Measurements from ENCODE around the gene KCNJ13.
"Not testable (repeated sequence)": the region's sequence is repeated elsewhere in the genome, so short reads cannot be mapped to it uniquely, and the experiment has no call there.

The KCNJ13 gene

DNA sequence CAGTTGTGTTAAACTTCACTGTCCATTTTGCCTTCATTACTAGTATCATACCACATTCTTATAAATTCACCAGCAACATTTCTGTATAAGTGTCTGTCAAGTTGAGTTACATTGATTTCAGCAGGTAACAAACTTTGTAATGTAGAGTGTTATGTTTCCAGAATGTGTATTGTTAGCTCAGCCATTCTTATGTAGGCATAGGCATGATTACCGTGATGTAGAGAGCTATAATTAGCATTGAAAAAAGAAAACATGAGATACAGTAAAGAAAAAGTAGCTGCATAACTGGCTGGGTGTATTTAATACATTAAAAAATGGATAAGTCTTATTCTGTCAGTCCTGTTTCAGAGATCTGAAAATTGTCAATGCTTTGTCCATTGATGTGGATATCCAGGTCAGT is 8.5 kb downstream of the KCNJ13 start:
- DNase-seq (ENCODE audit: low spot score) = no peak

DNA sequence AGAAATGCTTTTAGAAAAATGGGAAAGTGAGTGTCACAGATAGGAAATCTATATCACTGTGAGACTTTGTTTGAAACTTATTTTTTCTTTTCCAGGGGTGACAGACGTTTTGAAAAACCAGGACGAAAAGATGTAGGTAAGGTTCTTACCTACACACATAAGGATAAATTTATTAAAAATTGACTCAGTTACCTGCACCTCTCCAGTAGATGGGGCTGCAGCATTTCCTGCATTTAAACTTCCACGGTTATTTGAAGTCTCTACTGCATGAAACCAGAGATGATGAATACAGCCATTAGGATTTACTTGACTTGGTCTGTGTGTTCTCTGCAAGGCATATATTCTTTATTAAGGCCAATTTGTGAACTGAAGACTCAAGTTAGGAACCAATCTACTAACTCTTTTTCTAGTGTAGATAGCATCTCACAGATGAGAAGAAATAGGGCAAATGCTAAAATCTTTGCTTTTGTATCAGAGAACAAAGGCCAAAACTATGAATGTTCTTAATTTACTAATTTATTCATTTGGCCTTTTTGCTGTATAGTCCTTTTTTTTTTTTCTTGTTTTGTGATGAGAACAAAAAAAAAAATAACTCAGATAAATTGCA is 15.0 kb downstream of the KCNJ13 start:
- peak; percentile 47 for DNase-seq (ENCODE audit: low spot score)

DNA sequence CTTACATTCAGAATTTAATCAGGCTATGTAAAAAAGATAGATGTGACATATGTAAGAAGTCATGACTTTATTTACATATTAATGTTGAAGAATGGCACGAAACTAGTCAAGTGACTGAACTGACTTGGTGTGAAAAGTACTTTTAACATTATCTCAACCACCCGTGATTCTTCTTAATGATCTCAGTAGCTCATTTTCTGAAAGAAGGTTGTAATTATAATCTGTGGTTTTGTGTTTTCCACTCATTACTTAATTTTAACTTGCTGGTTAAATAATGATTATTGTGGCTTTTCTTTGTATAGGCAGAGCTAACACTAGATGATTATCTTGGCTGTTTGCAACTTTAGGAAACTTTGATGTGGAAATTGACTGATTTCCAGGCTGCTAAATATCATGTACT is 18.5 kb downstream of the KCNJ13 start:
- no peak for DNase-seq (ENCODE audit: low spot score)

DNA sequence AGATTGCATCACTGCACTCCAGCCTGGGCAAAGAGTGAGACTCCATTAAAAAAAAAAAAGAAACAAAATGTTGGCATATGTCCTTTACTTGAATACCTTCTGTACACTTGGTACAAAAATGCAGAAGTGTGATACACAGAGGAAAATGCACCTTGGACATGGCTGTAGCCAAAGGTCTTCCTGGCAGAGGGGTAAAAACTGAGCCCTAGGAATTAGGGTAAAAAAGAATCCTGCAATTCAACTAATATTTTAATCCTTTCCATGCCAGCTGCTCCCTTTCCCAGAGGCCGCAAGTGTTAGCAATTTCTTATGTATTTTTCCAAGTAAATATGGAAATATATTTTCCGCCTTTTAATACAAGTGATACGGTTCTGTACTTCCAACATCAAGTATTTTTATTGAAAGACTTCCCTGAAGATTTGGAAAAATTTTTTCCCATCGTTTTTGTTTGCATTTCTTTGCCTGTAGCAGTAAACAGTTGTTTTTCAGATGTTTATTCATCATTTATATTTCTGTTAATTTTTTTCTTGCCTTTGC is 26.2 kb downstream of the KCNJ13 start:
- DNase-seq (ENCODE audit: low spot score) = no peak

DNA sequence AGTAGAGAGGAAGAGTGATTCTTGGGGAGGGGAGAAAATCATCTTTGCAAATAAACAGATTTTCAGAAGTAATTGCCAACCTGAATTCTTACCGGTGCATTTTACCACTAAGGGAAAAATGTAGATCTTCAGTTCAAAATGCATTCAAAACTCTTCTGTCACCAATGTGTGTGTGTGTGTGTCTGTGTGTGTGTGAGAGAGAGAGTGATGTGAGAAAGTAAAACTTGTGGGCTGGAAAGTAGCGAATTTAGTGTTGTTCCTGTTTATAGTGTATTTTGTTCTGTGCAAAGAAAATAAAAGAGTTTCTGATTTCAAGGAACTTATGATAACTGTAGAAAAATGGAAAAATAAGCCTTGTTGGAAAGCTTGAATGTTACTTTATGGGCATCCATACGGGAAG is 27.0 kb downstream of the KCNJ13 start:
- DNase-seq (ENCODE audit: low spot score) = no peak

DNA sequence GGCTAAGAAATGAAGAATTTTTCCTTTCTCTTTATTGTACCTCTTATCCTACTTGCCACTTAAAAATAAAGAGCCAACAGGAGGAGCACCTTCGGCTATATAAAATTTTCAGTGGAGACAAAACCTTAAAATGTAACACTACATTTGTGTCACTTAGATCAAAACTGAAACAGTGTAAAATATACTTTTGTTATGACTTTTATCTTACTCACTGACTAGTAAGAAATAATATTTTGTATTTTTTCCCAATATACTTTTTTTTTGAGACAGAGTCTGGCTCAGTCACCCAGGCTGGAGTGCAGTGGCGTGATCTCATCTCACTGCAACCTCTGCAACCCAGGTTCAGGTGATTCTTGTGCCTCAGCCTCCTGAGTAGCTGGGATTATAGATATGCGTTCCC is 28.3 kb downstream of the KCNJ13 start:
- no peak for DNase-seq (ENCODE audit: low spot score)

DNA sequence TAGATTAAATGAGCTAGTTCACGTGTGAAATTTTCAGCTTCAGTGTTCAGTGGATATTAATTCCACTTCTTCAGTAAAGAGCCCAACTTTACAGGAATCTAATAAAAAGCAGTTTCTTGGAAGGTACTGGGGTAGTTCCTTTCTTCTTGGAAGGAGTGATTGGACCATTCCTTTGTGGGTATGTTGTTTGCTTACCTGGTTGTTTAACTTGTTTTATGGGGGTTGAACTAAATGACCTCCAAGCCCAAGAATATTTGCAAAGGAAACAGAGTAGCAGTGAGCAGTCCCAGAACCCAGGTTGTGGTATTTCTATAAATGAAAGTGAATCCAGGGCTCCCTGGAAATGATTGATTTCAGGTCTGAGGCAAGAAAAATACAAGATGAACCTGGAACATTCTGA is 31.4 kb downstream of the KCNJ13 start:
- DNase-seq (ENCODE audit: low spot score) = no peak

DNA sequence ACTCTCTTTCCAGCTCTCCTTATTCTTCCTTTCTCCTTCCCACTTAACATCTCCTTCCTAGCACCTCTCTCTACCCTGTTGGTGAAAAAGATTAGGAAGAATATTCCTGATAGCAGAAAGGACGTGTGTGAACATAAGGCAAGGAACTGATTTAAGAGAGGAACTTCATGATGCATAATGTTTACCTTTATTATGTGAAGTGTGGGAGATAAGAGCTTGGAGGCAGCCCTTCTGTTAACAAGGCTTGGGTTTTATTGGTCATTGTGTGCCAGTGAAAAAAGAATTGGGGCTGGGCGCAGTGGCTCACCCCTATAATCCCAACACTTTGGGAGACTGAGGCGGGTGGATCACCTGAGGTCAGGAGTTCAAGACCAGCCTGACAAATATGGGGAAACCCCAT is 34.4 kb downstream of the KCNJ13 start:
- DNase-seq (ENCODE audit: low spot score) = no peak

DNA sequence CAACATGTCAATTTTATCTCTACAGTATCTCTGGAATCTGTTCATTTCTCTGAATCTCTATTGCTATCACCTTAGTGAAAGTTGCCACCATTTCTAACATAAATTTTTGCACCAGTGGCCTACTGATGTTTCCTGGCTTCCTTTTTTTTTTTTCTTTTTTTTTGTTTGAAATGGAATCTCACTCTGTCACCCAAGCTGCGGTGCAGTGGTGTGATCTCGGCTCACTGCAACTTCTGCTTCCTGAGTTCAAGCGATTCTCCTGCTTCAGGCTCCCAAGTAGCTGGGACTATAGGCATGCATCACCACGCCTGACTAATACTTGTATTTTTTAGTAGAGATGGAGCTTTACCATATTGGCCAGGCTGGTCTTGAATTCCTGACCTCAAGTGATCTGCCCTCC is 35.1 kb downstream of the KCNJ13 start:
- DNase-seq (ENCODE audit: low spot score) = no peak

DNA sequence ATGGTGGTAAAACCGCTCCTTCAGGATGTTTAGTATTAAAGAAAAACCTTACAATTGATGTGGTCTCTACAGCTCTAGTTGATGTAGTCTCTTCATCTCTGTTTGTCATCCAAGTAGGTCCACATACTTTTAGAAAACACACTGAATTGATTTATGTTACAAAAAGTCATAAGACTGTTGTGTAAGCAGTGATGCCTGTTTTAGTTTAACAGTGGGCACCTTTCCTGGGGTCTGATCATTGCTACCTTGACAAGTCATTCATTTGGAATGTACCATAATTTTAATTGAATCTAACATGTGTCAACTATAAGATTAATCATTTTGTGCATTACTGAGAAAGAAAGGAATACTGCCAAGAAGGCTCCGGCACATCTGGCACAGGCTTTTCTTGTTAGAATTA is 44.9 kb downstream of the KCNJ13 start:
- DNase-seq (ENCODE audit: low spot score) = no peak

DNA sequence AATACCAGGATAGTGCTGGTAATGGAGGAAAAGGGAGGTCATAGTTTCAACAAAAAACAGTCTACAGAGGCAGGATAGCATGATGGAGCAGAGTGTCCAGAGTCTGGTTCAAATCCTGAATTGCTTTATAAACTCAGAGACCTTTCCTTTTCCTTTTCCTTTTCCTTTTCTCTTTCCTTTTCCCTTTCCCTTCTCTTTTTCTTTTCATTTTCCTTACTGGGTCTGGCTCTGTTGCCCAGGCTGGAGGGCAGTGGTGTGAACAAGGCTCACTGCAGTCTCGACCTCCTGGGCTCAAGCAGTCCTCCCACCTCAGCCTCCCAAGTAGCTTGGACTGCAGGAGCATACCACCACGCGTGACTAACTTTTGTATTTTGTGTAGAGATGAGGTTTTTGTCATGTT is 47.6 kb downstream of the KCNJ13 start:
- DNase-seq (ENCODE audit: low spot score) = no peak

DNA sequence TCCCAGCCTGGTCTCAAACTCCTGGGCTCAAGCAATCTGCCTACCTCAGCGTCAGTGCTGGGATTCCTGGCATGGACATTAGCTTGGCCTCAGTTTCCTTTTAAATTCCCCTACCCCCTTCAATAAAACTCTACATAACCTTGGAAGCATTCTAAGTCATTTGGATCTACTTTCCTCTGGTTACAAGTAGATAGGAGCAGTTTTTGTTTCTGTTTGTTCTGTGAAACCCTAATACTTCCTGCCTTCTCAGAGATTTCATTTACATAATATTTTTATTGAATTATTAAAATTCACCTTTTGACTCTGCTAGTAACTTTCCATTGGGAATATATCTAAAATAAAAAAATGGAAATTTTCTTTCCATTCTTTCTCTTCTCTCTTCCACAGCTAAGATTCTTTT is 53.3 kb downstream of the KCNJ13 start:
- no peak for DNase-seq (ENCODE audit: low spot score)

DNA sequence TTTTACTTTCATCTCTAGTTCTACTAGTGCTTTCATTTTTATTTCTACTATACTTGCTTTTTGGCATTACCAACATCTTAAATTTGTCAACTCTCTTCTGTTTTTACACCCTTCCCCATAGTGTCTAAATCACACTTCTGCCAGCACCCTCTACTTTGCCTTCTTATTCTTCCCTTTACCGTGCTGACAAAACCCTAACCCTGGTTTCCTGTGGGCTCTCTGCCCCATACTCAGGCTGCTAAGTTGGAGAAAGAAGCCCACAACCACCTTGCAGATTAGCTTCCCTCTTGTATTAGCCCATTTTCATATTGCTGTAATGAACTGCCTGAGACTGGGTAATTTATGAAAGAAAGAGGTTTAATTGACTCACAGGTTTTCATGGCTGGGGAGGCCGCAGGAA is 54.5 kb downstream of the KCNJ13 start:
- no peak for DNase-seq (ENCODE audit: low spot score)

DNA sequence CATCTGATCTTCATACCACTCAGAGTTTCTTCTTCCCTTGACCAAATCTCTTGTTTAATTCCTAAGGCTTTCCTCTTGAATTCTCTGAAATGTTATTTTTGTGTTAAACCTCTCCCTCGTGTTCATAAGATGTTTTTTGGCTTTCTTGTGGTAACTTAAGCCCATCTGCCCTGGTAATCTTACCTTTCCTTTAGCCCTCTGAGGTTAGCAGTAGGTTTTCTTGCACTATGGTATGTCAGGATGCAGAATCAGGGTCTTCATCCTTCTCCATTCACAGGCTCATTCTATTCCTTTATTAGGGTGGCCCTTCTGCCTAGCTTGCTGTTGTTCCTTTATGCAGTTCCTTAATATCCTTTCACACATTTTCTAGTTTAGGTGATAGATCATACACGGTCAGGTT is 55.1 kb downstream of the KCNJ13 start:
- no peak for DNase-seq (ENCODE audit: low spot score)

DNA sequence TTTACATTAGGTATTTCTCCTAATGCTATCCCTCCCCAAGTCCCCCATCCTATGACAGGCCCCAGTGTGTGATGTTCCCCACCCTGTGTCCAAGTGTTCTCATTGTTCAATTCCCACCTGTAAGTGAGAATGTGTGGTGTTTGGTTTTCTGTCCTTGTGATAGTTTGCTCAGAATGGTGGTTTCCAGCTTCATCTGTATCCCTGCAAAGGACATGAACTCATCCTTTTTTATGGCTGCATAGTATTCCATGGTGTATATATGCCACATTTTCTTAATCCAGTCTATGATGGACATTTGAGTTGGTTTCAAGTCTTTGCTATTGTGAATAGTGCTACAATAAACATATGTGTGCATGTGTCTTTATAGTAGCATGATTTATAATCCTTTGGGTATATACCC is 56.3 kb downstream of the KCNJ13 start:
- not testable (repeated sequence) for DNase-seq (ENCODE audit: low spot score)
